ENCODE data around the gene GGTA1.

Gene GGTA1

DNA sequence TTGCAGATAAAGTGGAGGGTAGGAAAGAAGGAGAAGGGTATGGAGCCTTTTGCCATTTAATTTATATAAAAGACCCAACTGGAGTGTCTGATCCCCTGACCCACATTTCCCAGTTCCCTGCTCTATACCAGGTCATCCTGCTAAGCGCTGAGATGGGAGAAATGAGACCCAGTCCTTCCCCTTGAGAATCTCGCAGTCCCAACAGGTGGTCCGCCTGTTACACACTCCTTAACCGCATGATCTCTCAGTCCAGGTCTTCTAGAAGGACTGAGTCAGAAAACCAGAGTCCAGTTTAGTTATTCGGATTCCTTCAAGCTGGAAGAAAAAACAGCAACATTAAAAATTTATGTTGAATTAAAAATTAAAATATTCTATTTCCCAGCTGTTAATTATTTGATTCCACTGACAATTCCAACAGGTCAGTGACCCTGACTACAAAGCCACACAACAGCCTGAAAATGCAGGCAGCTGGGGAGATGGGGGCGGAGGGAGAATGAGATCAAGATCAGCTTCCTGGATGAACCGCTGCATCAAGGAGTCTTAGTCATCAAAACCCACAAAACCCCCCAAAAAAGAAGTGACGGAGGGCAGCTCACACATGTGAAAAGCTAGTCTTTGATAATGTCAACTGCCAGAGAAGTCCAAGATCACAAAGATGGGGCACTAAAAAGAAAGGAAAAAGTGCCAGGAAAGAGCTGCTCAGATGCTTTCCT, 44.0 kb downstream of the GGTA1 start:
- Histone ChIP-seq H3K9ac (no peak overlapping the region), H3K27ac (no peak overlapping the region), H3K36me3 (ENCODE audit: insufficient read depth) (no peaks in the 10 kb centered on the region), H3K27me3 (ENCODE audit: insufficient read depth, low read depth) (no peaks in the 10 kb centered on the region), H4K20me1 (ENCODE audit: insufficient read depth) (no peaks in the 10 kb centered on the region), H2AFZ (ENCODE audit: low read depth) (no peak overlapping the region), H3K4me2 (no peak overlapping the region), H3K4me1 (ENCODE audit: low read depth, poor library complexity, severe bottlenecking) (no peaks in the 10 kb centered on the region), H3K4me3 (IDR thresholded peaks at IDR 0.05; ENCODE audit: insufficient read depth, low read depth, low read length) (no peak overlapping the region), H3K79me2 (ENCODE audit: insufficient read depth, low read depth) (no peaks in the 10 kb centered on the region)
- TF ChIP-seq, protein P1, sequence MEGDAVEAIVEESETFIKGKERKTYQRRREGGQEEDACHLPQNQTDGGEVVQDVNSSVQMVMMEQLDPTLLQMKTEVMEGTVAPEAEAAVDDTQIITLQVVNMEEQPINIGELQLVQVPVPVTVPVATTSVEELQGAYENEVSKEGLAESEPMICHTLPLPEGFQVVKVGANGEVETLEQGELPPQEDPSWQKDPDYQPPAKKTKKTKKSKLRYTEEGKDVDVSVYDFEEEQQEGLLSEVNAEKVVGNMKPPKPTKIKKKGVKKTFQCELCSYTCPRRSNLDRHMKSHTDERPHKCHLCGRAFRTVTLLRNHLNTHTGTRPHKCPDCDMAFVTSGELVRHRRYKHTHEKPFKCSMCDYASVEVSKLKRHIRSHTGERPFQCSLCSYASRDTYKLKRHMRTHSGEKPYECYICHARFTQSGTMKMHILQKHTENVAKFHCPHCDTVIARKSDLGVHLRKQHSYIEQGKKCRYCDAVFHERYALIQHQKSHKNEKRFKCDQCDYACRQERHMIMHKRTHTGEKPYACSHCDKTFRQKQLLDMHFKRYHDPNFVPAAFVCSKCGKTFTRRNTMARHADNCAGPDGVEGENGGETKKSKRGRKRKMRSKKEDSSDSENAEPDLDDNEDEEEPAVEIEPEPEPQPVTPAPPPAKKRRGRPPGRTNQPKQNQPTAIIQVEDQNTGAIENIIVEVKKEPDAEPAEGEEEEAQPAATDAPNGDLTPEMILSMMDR (conservative IDR thresholded peaks at IDR 0.05; ENCODE audit: low read depth, low read length) = no peak

DNA sequence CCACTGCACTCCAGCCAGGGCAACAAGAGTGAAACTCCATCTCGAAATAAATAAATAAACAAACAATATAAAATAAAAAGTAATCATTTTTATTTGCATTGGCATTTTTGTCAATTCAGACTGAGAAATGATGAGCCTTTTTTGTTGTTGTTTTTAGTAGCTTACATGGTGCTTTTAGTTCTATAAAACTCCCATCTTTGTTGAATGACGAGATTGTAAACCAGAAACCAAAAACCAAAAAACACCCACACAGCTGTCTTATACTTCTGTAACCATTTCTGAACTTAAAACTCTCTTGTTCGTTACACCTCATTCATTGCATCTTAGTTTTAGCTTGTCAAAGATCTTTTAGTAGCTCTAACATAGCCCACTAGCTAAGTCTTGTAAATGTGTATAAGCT, 44.7 kb downstream of the GGTA1 start:
- TF ChIP-seq, protein P1 (conservative IDR thresholded peaks at IDR 0.05; ENCODE audit: low read depth, low read length) = no peak
- Histone ChIP-seq H2AFZ (ENCODE audit: low read depth) (no peak overlapping the region), H3K4me2 (no peak overlapping the region), H3K27ac (no peak overlapping the region), H4K20me1 (ENCODE audit: insufficient read depth) (no peaks in the 10 kb centered on the region), H3K79me2 (ENCODE audit: insufficient read depth, low read depth) (no peaks in the 10 kb centered on the region), H3K9ac (no peak overlapping the region), H3K27me3 (ENCODE audit: insufficient read depth, low read depth) (no peaks in the 10 kb centered on the region), H3K36me3 (ENCODE audit: insufficient read depth) (no peaks in the 10 kb centered on the region), H3K4me1 (ENCODE audit: low read depth, poor library complexity, severe bottlenecking) (no peaks in the 10 kb centered on the region), H3K4me3 (IDR thresholded peaks at IDR 0.05; ENCODE audit: insufficient read depth, low read depth, low read length) (no peak overlapping the region)

DNA sequence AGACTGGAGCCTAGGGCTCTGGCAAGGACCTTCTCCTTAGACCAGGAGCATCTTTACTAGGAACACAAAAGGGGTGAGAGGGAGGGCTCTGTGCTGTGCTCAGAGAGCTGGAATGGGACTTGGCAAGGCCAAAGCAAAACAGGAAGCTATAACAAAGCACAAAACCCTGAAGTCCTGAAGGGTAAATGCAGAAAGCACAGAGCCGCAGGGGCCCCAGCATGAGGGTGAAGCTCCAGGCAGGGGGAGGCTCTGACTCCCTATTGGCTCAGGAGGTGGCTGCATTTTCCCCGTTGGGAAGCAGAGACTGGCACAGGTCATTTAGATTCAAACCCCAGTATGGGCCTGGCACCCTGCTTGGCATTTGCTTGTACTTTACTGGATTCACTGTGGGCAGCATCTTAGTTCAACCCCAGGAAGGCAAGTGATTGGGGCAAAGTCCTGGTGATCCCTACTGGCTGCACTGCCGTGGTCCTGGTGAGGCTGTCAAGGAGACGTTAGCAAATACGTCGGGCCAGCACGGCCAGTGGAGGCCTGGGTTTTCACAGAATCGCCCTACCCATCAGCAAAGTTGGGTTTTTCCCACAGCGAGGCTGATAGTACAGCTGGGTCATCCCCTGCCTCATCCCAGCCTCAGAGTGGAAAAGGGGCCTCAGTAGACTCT, 46.3 kb downstream of the GGTA1 start:
- Histone ChIP-seq H3K4me3 (IDR thresholded peaks at IDR 0.05; ENCODE audit: insufficient read depth, low read depth, low read length) (no peak overlapping the region), H2AFZ (ENCODE audit: low read depth) (no peak overlapping the region), H3K4me2 (no peak overlapping the region), H3K27ac (no peak overlapping the region), H3K36me3 (ENCODE audit: insufficient read depth) (no peaks in the 10 kb centered on the region), H4K20me1 (ENCODE audit: insufficient read depth) (no peaks in the 10 kb centered on the region), H3K4me1 (ENCODE audit: low read depth, poor library complexity, severe bottlenecking) (no peaks in the 10 kb centered on the region), H3K9ac (no peak overlapping the region), H3K79me2 (ENCODE audit: insufficient read depth, low read depth) (no peaks in the 10 kb centered on the region), H3K27me3 (ENCODE audit: insufficient read depth, low read depth) (no peaks in the 10 kb centered on the region)
- TF ChIP-seq, protein P1 (conservative IDR thresholded peaks at IDR 0.05; ENCODE audit: low read depth, low read length) = no peak

DNA sequence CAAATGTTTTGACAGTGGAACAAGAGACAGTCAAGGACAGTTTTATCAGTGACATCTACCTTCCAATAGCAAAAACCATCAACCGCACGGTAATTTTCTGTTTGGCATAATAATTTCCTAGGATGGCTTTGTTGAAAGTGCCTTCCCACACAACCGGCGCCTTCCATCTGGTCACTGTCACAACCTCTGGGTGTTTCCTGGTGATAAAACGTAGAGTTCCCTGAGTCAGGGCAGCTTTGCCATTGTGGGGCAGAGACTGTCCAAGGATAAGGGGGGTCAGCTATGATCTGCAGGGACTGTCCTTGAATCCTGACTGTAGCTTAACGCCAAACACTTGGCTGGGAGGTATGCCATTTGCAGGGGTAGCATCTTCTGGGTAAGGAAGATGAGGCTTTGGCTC, 47.6 kb downstream of the GGTA1 start:
- H3K4me2 ChIP-seq = no peak overlapping the region
- H3K27me3 ChIP-seq (ENCODE audit: insufficient read depth, low read depth) = no peaks in the 10 kb centered on the region
- H3K9ac ChIP-seq = no peak overlapping the region
- peaks cover 9% of the 10 kb centered on the region for H3K4me1 ChIP-seq (ENCODE audit: low read depth, poor library complexity, severe bottlenecking)
- no peak overlapping the region for H3K4me3 ChIP-seq (IDR thresholded peaks at IDR 0.05; ENCODE audit: insufficient read depth, low read depth, low read length)
- H2AFZ ChIP-seq (ENCODE audit: low read depth) = no peak overlapping the region
- TF ChIP-seq, protein P1 (conservative IDR thresholded peaks at IDR 0.05; ENCODE audit: low read depth, low read length) = no peak
- H3K79me2 ChIP-seq (ENCODE audit: insufficient read depth, low read depth) = no peaks in the 10 kb centered on the region
- H4K20me1 ChIP-seq (ENCODE audit: insufficient read depth) = no peaks in the 10 kb centered on the region
- no peaks in the 10 kb centered on the region for H3K36me3 ChIP-seq (ENCODE audit: insufficient read depth)
- H3K27ac ChIP-seq = no peak overlapping the region

All from KMS-11 (cell line).